Measurements from ENCODE around the gene HAUS1. TPM values are rescaled to one million over a fixed set of nuclear protein-coding genes. Genes with fewer than 3 reads are reported as not detected.

HAUS1 gene
- total and polyA plus RNA-seq, 2 of the 8 experiments (the other 6 are each of a cell fraction or from before 2014, with no cell fraction given): 104 TPM

GRCh38 chr18:46174342-46175041, 70.3 kb downstream of the HAUS1 start:
- Histone ChIP-seq H3K23me2 (ENCODE audit: low read depth, low read length) (peaks cover 4% of the 10 kb centered on the region; the same call in 1 of the 2 replicates), H3K4me1 (replicated peaks in 1 of 4; ENCODE audit: control insufficient read depth in 3 of 4, insufficient read depth in 4 of 4, low read length in 3 of 4) (peaks cover 0 to 2% (median 0%) of the 10 kb centered on the region in 4 experiments; a peak in 1 of 7 replicates), H2BK20ac (ENCODE audit: low read length) (no peak overlapping the region), H3K14ac (ENCODE audit: insufficient read length) (no peak overlapping the region), H3K79me2 (ENCODE audit: control insufficient read depth in 1 of 2, insufficient read depth in 2 of 2, low read length in 2 of 2) (peaks cover 0 to 47% of the 10 kb centered on the region in 2 experiments; a peak in 3 of 4 replicates), H2BK120ac (replicated peaks; ENCODE audit: low read depth, low read length) (no peak overlapping the region), H3K9me3 (ENCODE audit: insufficient read depth in 2 of 2, low read depth in 1 of 2, low read length in 1 of 2) (no peaks in the 10 kb centered on the region), H3K4me2 (ENCODE audit: insufficient read depth in 1 of 2, low read depth in 2 of 2, low read length in 2 of 2) (peak overlapping the region; percentile 32 to 87), H3K4ac (replicated peaks; ENCODE audit: insufficient read length, low read depth, low read length) (no peak overlapping the region), H2BK5ac (ENCODE audit: low read depth, low read length) (peak overlapping the region; percentile 52), H2AFZ (ENCODE audit: low read length) (no peak overlapping the region), H3K18ac (ENCODE audit: extremely low read depth, low read length) (peak overlapping the region; percentile 19; the same call in 1 of the 2 replicates), H4K5ac (ENCODE audit: insufficient read length, low read depth, low read length) (no peak overlapping the region), H2BK12ac (ENCODE audit: low read depth, low read length) (no peak overlapping the region), H4K20me1 (replicated peaks in 1 of 2; ENCODE audit: control insufficient read depth in 1 of 2, insufficient read depth in 2 of 2, low read length in 2 of 2) (peaks cover 6 to 8% of the 10 kb centered on the region in 2 experiments), H4K91ac (replicated peaks; ENCODE audit: insufficient read length, low read length) (no peak overlapping the region), H4K8ac (ENCODE audit: extremely low read depth, insufficient read depth, low read length) (peak overlapping the region; percentile 91; the same call in 1 of the 2 replicates), H2AK5ac (ENCODE audit: low read depth, low read length) (no peak overlapping the region), H3K9ac (replicated peaks in 1 of 4; ENCODE audit: extremely low read depth in 1 of 4, low read depth in 3 of 4, low read length in 3 of 4) (peak overlapping the region; percentile 53 to 89 (median 80); a peak in 6 of 7 replicates), H3K4me3 (ENCODE audit: extremely low read depth in 1 of 4, insufficient read depth in 2 of 4, low read depth in 3 of 4, low read length in 4 of 4) (peak overlapping the region; percentile 71 to 91 (median 81)), H3K36me3 (ENCODE audit: control insufficient read depth in 2 of 4, insufficient read depth in 4 of 4, low read length in 3 of 4) (no peaks in the 10 kb centered on the region), H3K27ac (ENCODE audit: low read depth, low read length) (peak overlapping the region; percentile 88; the same call in 1 of the 2 replicates), H3K23ac (ENCODE audit: insufficient read length) (no peak overlapping the region), H2BK15ac (ENCODE audit: low read length) (no peak overlapping the region), H3K27me3 (replicated peaks in 1 of 4; ENCODE audit: control insufficient read depth in 3 of 4, extremely low read depth in 1 of 4, insufficient read depth in 3 of 4, low read length in 3 of 4) (no peaks in the 10 kb centered on the region), H3K56ac (replicated peaks; ENCODE audit: insufficient read length, low read depth, low read length) (no peak overlapping the region), H3K79me1 (ENCODE audit: low read depth, low read length) (no peaks in the 10 kb centered on the region)
- ChIA-PET CTCF (ENCODE audit: partially characterized antibody) (interaction anchor here (0.6 to 5.9 kb wide), 15 partner anchors 10 to 484 kb away, joined by 3 to 114 read pairs (median 5); no protein-coding TSS in a partner anchor), POLR2A (ENCODE audit: partially characterized antibody) (interaction anchor here (0.6 to 3.9 kb wide), 13 partner anchors 8 to 292 kb away, joined by 3 to 36 read pairs (median 5); partner anchors contain the start of gene ATP5F1A)
- DNase-seq (ENCODE audit: low read depth in 1 of 2, low spot score in 2 of 2) (peak in 1 of 2 experiments; percentile 62), FAIRE-seq (no peak)
- WGBS, 2 experiments (ENCODE audit: extremely low coverage in 1 of 2, insufficient coverage in 1 of 2, insufficient read length in 1 of 2, insufficient replicate concordance in 2 of 2, low coverage in 1 of 2, low lambda C conversion rate in 2 of 2, missing lambda C conversion rate in 1 of 2): 2% methylated on average over 61 of the region's 67 CpGs; no CpG with 5 or more reads in 1 of the 2 experiments
- TF ChIP-seq YY1 (IDR thresholded peaks at IDR 0.05; ENCODE audit: low read depth, low read length): no peak
- TF ChIP-seq CTBP2 (IDR thresholded peaks at IDR 0.05; ENCODE audit: borderline replicate concordance, insufficient read depth, insufficient read length, low read length): no peak
- 0 out of 4 replicates have a peak, but pooled peaks of 1 of the 2 experiments have one; percentile 1 for TF ChIP-seq RAD21 (IDR thresholded peaks at IDR 0.05 in 1 of 2, conservative IDR thresholded peaks at IDR 0.05 in 1 of 2; ENCODE audit: low read depth in 2 of 2, low read length in 2 of 2)
- 0 out of 2 replicates have a peak, but pooled peaks have one; percentile 29 for TF ChIP-seq TAF1 (IDR thresholded peaks at IDR 0.05; ENCODE audit: low read depth, low read length)
- TF ChIP-seq TBP (IDR thresholded peaks at IDR 0.05; ENCODE audit: low read depth, low read length): peak; percentile 68; the same call in 1 of the 2 replicates
- peak; percentile 41 for TF ChIP-seq KDM4A (IDR thresholded peaks at IDR 0.05; ENCODE audit: low read depth, low read length, severe bottlenecking)
- no peak for TF ChIP-seq FOSL1 (IDR thresholded peaks at IDR 0.05; ENCODE audit: insufficient read depth, low read depth, low read length)
- peak; percentile 14 for TF ChIP-seq ASH2L (IDR thresholded peaks at IDR 0.05; ENCODE audit: low read length)
